ENCODE measurements around the gene OCSTAMP. TPM values are rescaled to one million over a fixed set of nuclear protein-coding genes. Genes with fewer than 3 reads are reported as not detected.
A peak's percentile ranks its signal among the peaks of the same experiment; 100 is the strongest.

The OCSTAMP gene
- polyA plus RNA-seq, 4 donors: 0.01 TPM; not detected in 3

GRCh38 chr20:46562009-46562372, 11.5 kb upstream of the OCSTAMP start:
- Histone ChIP-seq H3K4me3 (ENCODE audit: low read depth in 1 of 3, low read length in 3 of 3) (peak overlapping the region in 1 of 3 donors; percentile 20), H3K27me3 (ENCODE audit: control insufficient read depth in 3 of 3, insufficient read depth in 3 of 3, low read length in 3 of 3) (no peaks in the 10 kb centered on the region), H3K9me3 (ENCODE audit: control insufficient read depth in 2 of 2, insufficient read depth in 1 of 2, low read depth in 1 of 2, low read length in 1 of 2) (no peaks in the 10 kb centered on the region), H3K4me1 (ENCODE audit: control insufficient read depth in 3 of 3, insufficient read depth in 2 of 3, low read depth in 1 of 3, low read length in 2 of 3) (peaks cover 0 to 13% (median 0%) of the 10 kb centered on the region in 3 donors), H3K36me3 (ENCODE audit: control insufficient read depth in 3 of 3, insufficient read depth in 2 of 3, low read depth in 1 of 3, low read length in 3 of 3) (no peaks in the 10 kb centered on the region), H3K27ac (ENCODE audit: low read depth in 1 of 3, low read length in 2 of 3) (peak overlapping the region in 2 of 3 donors; percentile 6 to 56)
- no peak for DNase-seq
- no peak for FAIRE-seq
- WGBS, 3 donors: 42 to 49% (median 46%) methylated on average over 5 of the region's 5 CpGs

- WGBS, 3 donors: 81 to 84% (median 84%) methylated on average over 7 of the region's 7 CpGs
- Histone ChIP-seq H3K27ac (ENCODE audit: low read depth in 1 of 3, low read length in 2 of 3) (no peak overlapping the region), H3K4me1 (ENCODE audit: control insufficient read depth in 3 of 3, insufficient read depth in 2 of 3, low read depth in 1 of 3, low read length in 2 of 3) (peaks cover 0 to 13% (median 0%) of the 10 kb centered on the region in 3 donors), H3K36me3 (ENCODE audit: control insufficient read depth in 3 of 3, insufficient read depth in 2 of 3, low read depth in 1 of 3, low read length in 3 of 3) (no peaks in the 10 kb centered on the region), H3K9me3 (ENCODE audit: control insufficient read depth in 2 of 2, insufficient read depth in 1 of 2, low read depth in 1 of 2, low read length in 1 of 2) (no peaks in the 10 kb centered on the region), H3K4me3 (ENCODE audit: low read depth in 1 of 3, low read length in 3 of 3) (no peak overlapping the region), H3K27me3 (ENCODE audit: control insufficient read depth in 3 of 3, insufficient read depth in 3 of 3, low read length in 3 of 3) (no peaks in the 10 kb centered on the region)
- FAIRE-seq (no peak), DNase-seq (no peak)
Measured at GRCh38 chr20:46559685-46560440, 9.4 kb upstream of the OCSTAMP start.

GRCh38 chr20:46559001-46559400, 8.5 kb upstream of the OCSTAMP start:
- DNase-seq (no peak), FAIRE-seq (no peak)
- H3K27me3 ChIP-seq (ENCODE audit: control insufficient read depth in 3 of 3, insufficient read depth in 3 of 3, low read length in 3 of 3): no peaks in the 10 kb centered on the region
- peaks cover 0 to 8% (median 0%) of the 10 kb centered on the region in 3 donors for H3K4me1 ChIP-seq (ENCODE audit: control insufficient read depth in 3 of 3, insufficient read depth in 2 of 3, low read depth in 1 of 3, low read length in 2 of 3)
- 82 to 93% (median 88%) methylated on average over 3 of the region's 3 CpGs for WGBS, 3 donors
- no peaks in the 10 kb centered on the region for H3K36me3 ChIP-seq (ENCODE audit: control insufficient read depth in 3 of 3, insufficient read depth in 2 of 3, low read depth in 1 of 3, low read length in 3 of 3)
- no peak overlapping the region for H3K27ac ChIP-seq (ENCODE audit: low read depth in 1 of 3, low read length in 2 of 3)
- H3K9me3 ChIP-seq (ENCODE audit: control insufficient read depth in 2 of 2, insufficient read depth in 1 of 2, low read depth in 1 of 2, low read length in 1 of 2): no peaks in the 10 kb centered on the region
- H3K4me3 ChIP-seq (ENCODE audit: low read depth in 1 of 3, low read length in 3 of 3): no peak overlapping the region

- DNase-seq (peak in 1 of 2 donors; percentile 65), FAIRE-seq (no peak)
- H3K4me3 ChIP-seq (ENCODE audit: low read depth in 1 of 3, low read length in 3 of 3): no peak overlapping the region
- H3K27me3 ChIP-seq (ENCODE audit: control insufficient read depth in 3 of 3, insufficient read depth in 3 of 3, low read length in 3 of 3): no peaks in the 10 kb centered on the region
- no peaks in the 10 kb centered on the region for H3K36me3 ChIP-seq (ENCODE audit: control insufficient read depth in 3 of 3, insufficient read depth in 2 of 3, low read depth in 1 of 3, low read length in 3 of 3)
- no peaks in the 10 kb centered on the region for H3K9me3 ChIP-seq (ENCODE audit: control insufficient read depth in 2 of 2, insufficient read depth in 1 of 2, low read depth in 1 of 2, low read length in 1 of 2)
- H3K4me1 ChIP-seq (ENCODE audit: control insufficient read depth in 3 of 3, insufficient read depth in 2 of 3, low read depth in 1 of 3, low read length in 2 of 3): peaks cover 0 to 6% (median 0%) of the 10 kb centered on the region in 3 donors
- 42 to 53% (median 48%) methylated on average over 5 of the region's 5 CpGs for WGBS, 3 donors
- H3K27ac ChIP-seq (ENCODE audit: low read depth in 1 of 3, low read length in 2 of 3): no peak overlapping the region
Measured at GRCh38 chr20:46558511-46558959, 8.1 kb upstream of the OCSTAMP start.

GRCh38 chr20:46557231-46557956, 6.9 kb upstream of the OCSTAMP start:
- DNase-seq (no peak), FAIRE-seq (no peak)
- Histone ChIP-seq H3K36me3 (ENCODE audit: control insufficient read depth in 3 of 3, insufficient read depth in 2 of 3, low read depth in 1 of 3, low read length in 3 of 3) (no peaks in the 10 kb centered on the region), H3K9me3 (ENCODE audit: control insufficient read depth in 2 of 2, insufficient read depth in 1 of 2, low read depth in 1 of 2, low read length in 1 of 2) (no peaks in the 10 kb centered on the region), H3K4me3 (ENCODE audit: low read depth in 1 of 3, low read length in 3 of 3) (no peak overlapping the region), H3K27me3 (ENCODE audit: control insufficient read depth in 3 of 3, insufficient read depth in 3 of 3, low read length in 3 of 3) (no peaks in the 10 kb centered on the region), H3K27ac (ENCODE audit: low read depth in 1 of 3, low read length in 2 of 3) (no peak overlapping the region), H3K4me1 (ENCODE audit: control insufficient read depth in 3 of 3, insufficient read depth in 2 of 3, low read depth in 1 of 3, low read length in 2 of 3) (peaks cover 0 to 4% (median 4%) of the 10 kb centered on the region in 3 donors)
- WGBS, 3 donors: 76 to 86% (median 83%) methylated on average over 8 of the region's 8 CpGs

- H3K36me3 ChIP-seq (ENCODE audit: control insufficient read depth in 3 of 3, insufficient read depth in 2 of 3, low read depth in 1 of 3, low read length in 3 of 3): no peaks in the 10 kb centered on the region
- H3K27me3 ChIP-seq (ENCODE audit: control insufficient read depth in 3 of 3, insufficient read depth in 3 of 3, low read length in 3 of 3): no peaks in the 10 kb centered on the region
- FAIRE-seq (no peak), DNase-seq (no peak)
- no peaks in the 10 kb centered on the region for H3K9me3 ChIP-seq (ENCODE audit: control insufficient read depth in 2 of 2, insufficient read depth in 1 of 2, low read depth in 1 of 2, low read length in 1 of 2)
- WGBS, 3 donors: 74 to 79% (median 75%) methylated on average over 4 of the region's 4 CpGs
- H3K27ac ChIP-seq (ENCODE audit: low read depth in 1 of 3, low read length in 2 of 3): no peak overlapping the region
- no peak overlapping the region for H3K4me3 ChIP-seq (ENCODE audit: low read depth in 1 of 3, low read length in 3 of 3)
- H3K4me1 ChIP-seq (ENCODE audit: control insufficient read depth in 3 of 3, insufficient read depth in 2 of 3, low read depth in 1 of 3, low read length in 2 of 3): peaks cover 0 to 5% (median 0%) of the 10 kb centered on the region in 3 donors
Measured at GRCh38 chr20:46555370-46555956, 5.0 kb upstream of the OCSTAMP start.

- no peaks in the 10 kb centered on the region for H3K27me3 ChIP-seq (ENCODE audit: control insufficient read depth in 3 of 3, insufficient read depth in 3 of 3, low read length in 3 of 3)
- no peak for FAIRE-seq
- peaks cover 0 to 5% (median 0%) of the 10 kb centered on the region in 3 donors for H3K4me1 ChIP-seq (ENCODE audit: control insufficient read depth in 3 of 3, insufficient read depth in 2 of 3, low read depth in 1 of 3, low read length in 2 of 3)
- no peaks in the 10 kb centered on the region for H3K36me3 ChIP-seq (ENCODE audit: control insufficient read depth in 3 of 3, insufficient read depth in 2 of 3, low read depth in 1 of 3, low read length in 3 of 3)
- no peak overlapping the region for H3K27ac ChIP-seq (ENCODE audit: low read depth in 1 of 3, low read length in 2 of 3)
- no peak overlapping the region for H3K4me3 ChIP-seq (ENCODE audit: low read depth in 1 of 3, low read length in 3 of 3)
- 63 to 68% (median 67%) methylated on average over 3 of the region's 3 CpGs for WGBS, 3 donors
- H3K9me3 ChIP-seq (ENCODE audit: control insufficient read depth in 2 of 2, insufficient read depth in 1 of 2, low read depth in 1 of 2, low read length in 1 of 2): no peaks in the 10 kb centered on the region
- DNase-seq: no peak
Measured at GRCh38 chr20:46554828-46555227, 4.4 kb upstream of the OCSTAMP start.

- no peak for DNase-seq
- H3K36me3 ChIP-seq (ENCODE audit: control insufficient read depth in 3 of 3, insufficient read depth in 2 of 3, low read depth in 1 of 3, low read length in 3 of 3): no peaks in the 10 kb centered on the region
- 87 to 92% (median 91%) methylated on average over 3 of the region's 3 CpGs for WGBS, 3 donors
Measured at GRCh38 chr20:46553926-46554325, 3.5 kb upstream of the OCSTAMP start.

More at GRCh38 chr20:46553926-46554325, 3.5 kb upstream of the OCSTAMP start:
- no peak overlapping the region for H3K4me3 ChIP-seq (ENCODE audit: low read depth in 1 of 3, low read length in 3 of 3)
- H3K9me3 ChIP-seq (ENCODE audit: control insufficient read depth in 2 of 2, insufficient read depth in 1 of 2, low read depth in 1 of 2, low read length in 1 of 2): no peaks in the 10 kb centered on the region
- no peak overlapping the region for H3K27ac ChIP-seq (ENCODE audit: low read depth in 1 of 3, low read length in 2 of 3)
- peaks cover 0 to 5% (median 0%) of the 10 kb centered on the region in 3 donors for H3K4me1 ChIP-seq (ENCODE audit: control insufficient read depth in 3 of 3, insufficient read depth in 2 of 3, low read depth in 1 of 3, low read length in 2 of 3)
- no peaks in the 10 kb centered on the region for H3K27me3 ChIP-seq (ENCODE audit: control insufficient read depth in 3 of 3, insufficient read depth in 3 of 3, low read length in 3 of 3)
- FAIRE-seq: no peak
